Liver (tissue), 9 donors: Measurements from ENCODE around the gene CELF4. TPM values are rescaled to one million over a fixed set of nuclear protein-coding genes. Genes with fewer than 3 reads are reported as not detected.

Source experiments
- DNase-seq: peaks from one replicate; pipeline ENCODE4 v3.0.0-alpha.2; 2017; ENCODE audit warnings: low spot score
- H3K27ac ChIP-seq, 2 donors: one replicate each; pipeline ENCODE4 v1.7.0; 2013; ENCODE audit warnings: inconsistent platforms in 2 of 2, low read length in 2 of 2, control low read depth in 1 of 2, low read depth in 1 of 2, mild to moderate bottlenecking in 1 of 2
- H3K27me3 ChIP-seq, 4 donors: one replicate each; pipeline versions ENCODE4 v1.6.1 to v1.7.0; 2013; ENCODE audit warnings: low read length in 3 of 4, inconsistent platforms in 1 of 4, mild to moderate bottlenecking in 1 of 4, moderate library complexity in 1 of 4; ENCODE audit not compliant: control insufficient read depth in 4 of 4, insufficient read depth in 4 of 4
- H3K36me3 ChIP-seq, 4 donors: one replicate each; pipeline versions ENCODE4 v1.6.1 to v1.7.0; 2013; ENCODE audit warnings: low read length in 3 of 4, mild to moderate bottlenecking in 3 of 4, low read depth in 1 of 4, moderate library complexity in 1 of 4; ENCODE audit not compliant: control insufficient read depth in 4 of 4, insufficient read depth in 3 of 4
- H3K4me1 ChIP-seq, 4 donors: one replicate each; pipeline versions ENCODE4 v1.6.1 to v1.7.0; 2013; ENCODE audit warnings: low read length in 3 of 4, mild to moderate bottlenecking in 3 of 4, moderate library complexity in 1 of 4; ENCODE audit not compliant: control insufficient read depth in 4 of 4, insufficient read depth in 4 of 4
- H3K4me3 ChIP-seq, 3 donors: one replicate each; pipeline versions ENCODE4 v1.6.1 to v1.7.0; 2013; ENCODE audit warnings: low read length in 3 of 3, control low read depth in 1 of 3, low read depth in 1 of 3, mild to moderate bottlenecking in 1 of 3
- H3K9ac ChIP-seq, 2 donors: one replicate each; pipeline ENCODE4 v1.7.0; 2013; ENCODE audit warnings: low read length in 2 of 2, mild to moderate bottlenecking in 2 of 2, moderate library complexity in 2 of 2, control low read depth in 1 of 2, low read depth in 1 of 2
- H3K9me3 ChIP-seq, 4 donors: one replicate each; pipeline versions ENCODE4 v1.6.1 to v1.7.0; 2013; ENCODE audit warnings: low read length in 3 of 4; ENCODE audit not compliant: control insufficient read depth in 4 of 4
- ATF3 ChIP-seq: IDR thresholded peaks from 2 replicates; pipeline ENCODE4 v1.6.1; 2016; ENCODE audit warnings: antibody characterized with exemption
- EGR1 ChIP-seq, 2 donors: IDR thresholded peaks; 2 replicates each; pipeline ENCODE4 v1.6.1; 2016 to 2018; ENCODE audit warnings: antibody characterized with exemption in 2 of 2, low read depth in 2 of 2
- FOXA2 ChIP-seq: IDR thresholded peaks from 2 replicates; pipeline ENCODE4 v1.6.1; 2016; ENCODE audit warnings: antibody characterized with exemption
- GABPA ChIP-seq, 2 donors: IDR thresholded peaks in 1 of 2; conservative IDR thresholded peaks in 1 of 2; 2 replicates each; pipeline ENCODE4 v1.6.1; 2016; ENCODE audit warnings: antibody characterized with exemption in 2 of 2, mild to moderate bottlenecking in 1 of 2, moderate library complexity in 1 of 2
- HNF4A ChIP-seq, 2 donors: conservative IDR thresholded peaks; 2 replicates each; pipeline ENCODE4 v1.6.1; 2016; ENCODE audit warnings: antibody characterized with exemption in 2 of 2, mild to moderate bottlenecking in 2 of 2
- HNF4G ChIP-seq: IDR thresholded peaks from 2 replicates; pipeline ENCODE4 v1.6.1; 2016; ENCODE audit warnings: antibody characterized with exemption
- MAX ChIP-seq: IDR thresholded peaks from 2 replicates; pipeline ENCODE4 v1.6.1; 2016; ENCODE audit warnings: antibody characterized with exemption
- NR2F2 ChIP-seq: IDR thresholded peaks from 2 replicates; pipeline ENCODE4 v1.6.1; 2016; ENCODE audit warnings: antibody characterized with exemption
- RAD21 ChIP-seq, 2 donors: IDR thresholded peaks; 2 replicates each; pipeline ENCODE4 v1.6.1; 2016; ENCODE audit warnings: antibody characterized with exemption in 2 of 2, mild to moderate bottlenecking in 2 of 2
- REST ChIP-seq: IDR thresholded peaks from 2 replicates; pipeline ENCODE4 v1.6.1; 2016; ENCODE audit warnings: antibody characterized with exemption, mild to moderate bottlenecking
- SP1 ChIP-seq: IDR thresholded peaks from 2 replicates; pipeline ENCODE4 v1.6.1; 2018; ENCODE audit warnings: antibody characterized with exemption, mild to moderate bottlenecking
- TAF1 ChIP-seq: conservative IDR thresholded peaks from 2 replicates; pipeline ENCODE4 v1.6.1; 2016; ENCODE audit warnings: antibody characterized with exemption, mild to moderate bottlenecking
- YY1 ChIP-seq: IDR thresholded peaks from 2 replicates; pipeline ENCODE4 v1.6.1; 2016; ENCODE audit warnings: antibody characterized with exemption, mild to moderate bottlenecking
- WGBS: extraction: QIAGEN DNeasy Blood & Tissue Kit; methylation state at CpG from one replicate; pipeline ENCODE4 v1.1.7; 2013; 5-methylcytosine and 5-hydroxymethylcytosine counted together
- polyA plus RNA-seq, 2 donors: library from polyadenylated mRNA; stranded (reverse) in 1 of 2; unstranded in 1 of 2; fragments of 200-250 nt in 1 of 2; fragments of >200 nt in 1 of 2; fragmentation: Nextera tagmentation in 1 of 2; extraction: Ambion mirVana in 1 of 2; gene quantifications; one replicate each; pipeline versions ENCODE4 v1.2.1 to v1.2.3, GENCODE V29; 2013 to 2015
- total RNA-seq, 2 donors: library from RNA; depleted of rRNA; stranded (reverse); fragments of >200 nt; gene quantifications; one replicate each; pipeline ENCODE4 v1.2.3, GENCODE V29; 2014
- donor health status: healthy.
- donor health status: healthy.
- donor health status: healthy.
- donor health status: healthy.
- donor health status: healthy.

The CELF4 gene
- total and polyA plus RNA-seq, 4 donors: 0.08 to 0.28 (median 0.21) TPM; not detected in 1

GRCh38 chr18:37424507-37424906, 141.1 kb downstream of the CELF4 start (continued):
- TF ChIP-seq REST: no peak
- TF ChIP-seq TAF1: no peak
- no peak for TF ChIP-seq GABPA (IDR thresholded peaks at IDR 0.05 in 1 of 2, conservative IDR thresholded peaks at IDR 0.05 in 1 of 2)
- TF ChIP-seq EGR1 (IDR thresholded peaks at IDR 0.05; ENCODE audit: low read depth in 2 of 2): no peak
- no peak for TF ChIP-seq FOXA2
- TF ChIP-seq YY1: no peak
- TF ChIP-seq NR2F2: no peak
- TF ChIP-seq ATF3: no peak
- no peak for TF ChIP-seq SP1
- TF ChIP-seq HNF4A (conservative IDR thresholded peaks at IDR 0.05): no peak
- TF ChIP-seq HNF4G: no peak
- TF ChIP-seq MAX: no peak

GRCh38 chr18:37422596-37422995, 143.0 kb downstream of the CELF4 start:
- Histone ChIP-seq H3K27ac (no peak overlapping the region), H3K9ac (no peak overlapping the region), H3K36me3 (no peaks in the 10 kb centered on the region), H3K27me3 (no peaks in the 10 kb centered on the region), H3K4me1 (no peaks in the 10 kb centered on the region), H3K4me3 (no peak overlapping the region), H3K9me3 (no peaks in the 10 kb centered on the region)
- DNase-seq: no peak
- WGBS: 70% methylated on average over 6 of the region's 6 CpGs
- no peak for TF ChIP-seq RAD21 (IDR thresholded peaks at IDR 0.05)
- no peak for TF ChIP-seq HNF4A (conservative IDR thresholded peaks at IDR 0.05)

GRCh38 chr18:37422116-37422515, 143.5 kb downstream of the CELF4 start:
- H3K4me1 ChIP-seq: no peaks in the 10 kb centered on the region
- TF ChIP-seq ATF3 (no peak), TAF1 (no peak)
- H3K4me3 ChIP-seq: no peak overlapping the region
- 66% methylated on average over 2 of the region's 2 CpGs for WGBS
- no peaks in the 10 kb centered on the region for H3K27me3 ChIP-seq
- H3K36me3 ChIP-seq: no peaks in the 10 kb centered on the region
- no peak overlapping the region for H3K27ac ChIP-seq
- DNase-seq: no peak
- no peak overlapping the region for H3K9ac ChIP-seq
- H3K9me3 ChIP-seq: no peaks in the 10 kb centered on the region
